Ishikawa (cell line): ENCODE results near the gene TRAPPC12.

Experiments
- CEBPB ChIP-seq: IDR thresholded peaks from 2 replicates; pipeline ENCODE4 v1.6.1; 2012
- CREB1 ChIP-seq: IDR thresholded peaks from 2 replicates; pipeline ENCODE4 v1.6.1; 2012; ENCODE audit warnings: low read depth
- EGR1 ChIP-seq: IDR thresholded peaks from 2 replicates; pipeline ENCODE4 v1.6.1; 2012
- EP300 ChIP-seq: IDR thresholded peaks from 2 replicates; pipeline ENCODE4 v1.6.1; 2012; ENCODE audit warnings: borderline replicate concordance
- FOXM1 ChIP-seq: IDR thresholded peaks from 2 replicates; pipeline ENCODE4 v1.6.1; 2012; ENCODE audit warnings: low read depth, borderline replicate concordance
- MAX ChIP-seq: IDR thresholded peaks from 2 replicates; pipeline ENCODE4 v1.6.1; 2012
- NFIC ChIP-seq: IDR thresholded peaks from 2 replicates; pipeline ENCODE4 v1.6.1; 2012
- RAD21 ChIP-seq: IDR thresholded peaks from 2 replicates; pipeline ENCODE4 v1.6.1; 2012; ENCODE audit warnings: low read depth
- TAF1 ChIP-seq: IDR thresholded peaks from 2 replicates; pipeline ENCODE4 v1.6.1; 2012; ENCODE audit warnings: low read depth, mild to moderate bottlenecking
- TCF12 ChIP-seq: IDR thresholded peaks from 2 replicates; pipeline ENCODE4 v1.6.1; 2012; ENCODE audit warnings: low read depth
- TEAD4 ChIP-seq: IDR thresholded peaks from 2 replicates; pipeline ENCODE4 v1.6.1; 2012
- USF1 ChIP-seq: IDR thresholded peaks from 2 replicates; pipeline ENCODE4 v1.6.1; 2012
- YY1 ChIP-seq: IDR thresholded peaks from 2 replicates; pipeline ENCODE4 v1.6.1; 2012; ENCODE audit warnings: low read depth
- ZBTB7A ChIP-seq: IDR thresholded peaks from 2 replicates; pipeline ENCODE4 v1.6.1; 2012; ENCODE audit warnings: low read depth
- TF ChIP-seq, protein P1 (sequence below): IDR thresholded peaks from 2 replicates; pipeline ENCODE4 v1.6.1; 2012; ENCODE audit warnings: low read depth, mild to moderate bottlenecking

Gene TRAPPC12

GRCh38 chr2:3466966-3467365, 87.5 kb downstream of the TRAPPC12 start:
- TF ChIP-seq YY1 (no peak), TEAD4 (no peak), TAF1 (no peak), EP300 (no peak), ZBTB7A (no peak), CREB1 (no peak), TCF12 (no peak), MAX (no peak), USF1 (no peak), EGR1 (no peak), NFIC (no peak), FOXM1 (no peak), CEBPB (no peak), RAD21 (no peak)
- TF ChIP-seq, protein P1, sequence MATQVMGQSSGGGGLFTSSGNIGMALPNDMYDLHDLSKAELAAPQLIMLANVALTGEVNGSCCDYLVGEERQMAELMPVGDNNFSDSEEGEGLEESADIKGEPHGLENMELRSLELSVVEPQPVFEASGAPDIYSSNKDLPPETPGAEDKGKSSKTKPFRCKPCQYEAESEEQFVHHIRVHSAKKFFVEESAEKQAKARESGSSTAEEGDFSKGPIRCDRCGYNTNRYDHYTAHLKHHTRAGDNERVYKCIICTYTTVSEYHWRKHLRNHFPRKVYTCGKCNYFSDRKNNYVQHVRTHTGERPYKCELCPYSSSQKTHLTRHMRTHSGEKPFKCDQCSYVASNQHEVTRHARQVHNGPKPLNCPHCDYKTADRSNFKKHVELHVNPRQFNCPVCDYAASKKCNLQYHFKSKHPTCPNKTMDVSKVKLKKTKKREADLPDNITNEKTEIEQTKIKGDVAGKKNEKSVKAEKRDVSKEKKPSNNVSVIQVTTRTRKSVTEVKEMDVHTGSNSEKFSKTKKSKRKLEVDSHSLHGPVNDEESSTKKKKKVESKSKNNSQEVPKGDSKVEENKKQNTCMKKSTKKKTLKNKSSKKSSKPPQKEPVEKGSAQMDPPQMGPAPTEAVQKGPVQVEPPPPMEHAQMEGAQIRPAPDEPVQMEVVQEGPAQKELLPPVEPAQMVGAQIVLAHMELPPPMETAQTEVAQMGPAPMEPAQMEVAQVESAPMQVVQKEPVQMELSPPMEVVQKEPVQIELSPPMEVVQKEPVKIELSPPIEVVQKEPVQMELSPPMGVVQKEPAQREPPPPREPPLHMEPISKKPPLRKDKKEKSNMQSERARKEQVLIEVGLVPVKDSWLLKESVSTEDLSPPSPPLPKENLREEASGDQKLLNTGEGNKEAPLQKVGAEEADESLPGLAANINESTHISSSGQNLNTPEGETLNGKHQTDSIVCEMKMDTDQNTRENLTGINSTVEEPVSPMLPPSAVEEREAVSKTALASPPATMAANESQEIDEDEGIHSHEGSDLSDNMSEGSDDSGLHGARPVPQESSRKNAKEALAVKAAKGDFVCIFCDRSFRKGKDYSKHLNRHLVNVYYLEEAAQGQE = no peak

- TF ChIP-seq FOXM1 (no peak), CEBPB (no peak), TAF1 (no peak), NFIC (no peak), TCF12 (no peak), CREB1 (no peak), TEAD4 (no peak), RAD21 (no peak), EP300 (no peak), USF1 (no peak), MAX (no peak), YY1 (no peak), EGR1 (no peak), ZBTB7A (no peak)
- TF ChIP-seq, protein P1 = no peak
Measured at GRCh38 chr2:3467654-3468053, 88.2 kb downstream of the TRAPPC12 start.

GRCh38 chr2:3468296-3468988, 88.9 kb downstream of the TRAPPC12 start:
- TF ChIP-seq YY1 (no peak), NFIC (no peak), TCF12 (no peak), ZBTB7A (no peak), CREB1 (no peak), USF1 (no peak), CEBPB (no peak), EP300 (no peak), TEAD4 (no peak), MAX (no peak), TAF1 (no peak), EGR1 (no peak), RAD21 (no peak), FOXM1 (no peak)
- TF ChIP-seq, protein P1 = no peak
